WERI-Rb-1 (cell line): ENCODE results near the gene DERA.

Experiments
- DNase-seq: peaks from one replicate; pipeline ENCODE4 v3.0.0-alpha.2; 2020
- H3K27ac ChIP-seq: fragments of 250-450 bp; sonication (Bioruptor Pico); 2 replicates; pipeline ENCODE4 v1.5.1; 2020; ENCODE audit warnings: mild to moderate bottlenecking, moderate library complexity
- H3K27me3 ChIP-seq: fragments of 250-450 bp; sonication (Bioruptor Pico); 2 replicates; pipeline ENCODE4 v1.5.1; 2021; ENCODE audit warnings: mild to moderate bottlenecking, low read depth, moderate library complexity; ENCODE audit not compliant: insufficient read depth, severe bottlenecking
- H3K36me3 ChIP-seq: fragments of 250-450 bp; sonication (Bioruptor Pico); 2 replicates; pipeline ENCODE4 v1.5.1; 2020; ENCODE audit warnings: mild to moderate bottlenecking, moderate library complexity
- H3K4me3 ChIP-seq: 2 replicates; pipeline ENCODE4 v1.5.1; 2011; ENCODE audit warnings: low read depth, mild to moderate bottlenecking, control low read depth, low read length
- H3K9me3 ChIP-seq: fragments of 250-450 bp; sonication (Bioruptor Pico); 2 replicates; pipeline ENCODE4 v1.5.1; 2021; ENCODE audit warnings: mild to moderate bottlenecking, moderate library complexity; ENCODE audit not compliant: severe bottlenecking
- TF ChIP-seq, protein P1 (sequence below): IDR thresholded peaks from 2 replicates; pipeline ENCODE4 v1.5.1; 2011; ENCODE audit warnings: low read depth, mild to moderate bottlenecking, control low read depth, inconsistent platforms, low read length

The DERA gene

DNA sequence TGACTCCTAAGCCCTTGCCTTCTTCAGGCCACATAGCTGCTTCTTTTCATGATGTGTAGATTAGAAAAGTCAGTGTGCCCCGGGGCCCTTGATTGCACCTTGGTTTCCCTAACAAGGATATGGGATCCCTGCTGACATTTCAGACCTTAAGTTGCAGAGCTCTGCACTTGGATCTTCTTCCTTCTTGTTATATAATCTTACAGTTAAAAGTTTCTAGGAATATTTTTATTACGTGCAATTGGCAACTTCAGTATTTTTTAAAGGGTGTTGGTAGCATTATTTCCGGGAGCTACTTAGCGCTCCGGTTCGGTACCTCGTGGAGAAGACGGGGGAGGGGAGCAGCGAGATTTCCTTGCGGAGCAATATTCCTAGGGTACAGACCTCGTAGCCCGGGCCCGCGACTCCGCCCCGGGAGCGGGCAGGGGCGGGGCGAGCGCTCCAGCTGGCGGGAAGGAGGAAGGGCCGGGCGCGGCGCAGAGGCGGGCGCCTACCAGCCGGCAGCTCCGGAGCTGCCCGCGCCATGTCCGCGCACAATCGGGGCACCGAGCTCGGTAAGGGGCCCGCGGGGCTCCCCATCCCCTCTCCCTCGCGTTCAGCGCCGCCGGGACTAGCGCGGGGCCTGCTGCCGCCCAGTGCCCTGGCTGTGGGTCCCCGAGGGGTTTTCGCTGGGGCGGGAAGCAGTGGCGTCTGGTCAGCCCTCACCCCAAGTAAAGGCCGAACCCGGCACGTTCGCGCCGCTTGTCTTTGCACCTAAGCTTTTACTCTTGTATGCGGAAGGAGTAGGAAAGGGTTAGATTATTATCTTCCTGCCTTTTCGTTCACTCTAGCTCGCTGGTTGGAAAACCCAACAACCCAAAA is at the start of gene DERA:
Gene DERA, plus strand, starts transcription at position 469 of the 858 bp plus-strand sequence. Its CDS starts 52 bp downstream, at position 521.
- H3K27ac ChIP-seq = peak within 1 kb of the TSS; percentile 99
- H3K36me3 ChIP-seq = peaks cover 8% of the 10 kb centered on the region
- H3K27me3 ChIP-seq = no peaks in the 10 kb centered on the region
- H3K9me3 ChIP-seq = no peaks in the 10 kb centered on the region
- peak within 1 kb of the TSS; percentile 96 for H3K4me3 ChIP-seq
- TF ChIP-seq, protein P1, sequence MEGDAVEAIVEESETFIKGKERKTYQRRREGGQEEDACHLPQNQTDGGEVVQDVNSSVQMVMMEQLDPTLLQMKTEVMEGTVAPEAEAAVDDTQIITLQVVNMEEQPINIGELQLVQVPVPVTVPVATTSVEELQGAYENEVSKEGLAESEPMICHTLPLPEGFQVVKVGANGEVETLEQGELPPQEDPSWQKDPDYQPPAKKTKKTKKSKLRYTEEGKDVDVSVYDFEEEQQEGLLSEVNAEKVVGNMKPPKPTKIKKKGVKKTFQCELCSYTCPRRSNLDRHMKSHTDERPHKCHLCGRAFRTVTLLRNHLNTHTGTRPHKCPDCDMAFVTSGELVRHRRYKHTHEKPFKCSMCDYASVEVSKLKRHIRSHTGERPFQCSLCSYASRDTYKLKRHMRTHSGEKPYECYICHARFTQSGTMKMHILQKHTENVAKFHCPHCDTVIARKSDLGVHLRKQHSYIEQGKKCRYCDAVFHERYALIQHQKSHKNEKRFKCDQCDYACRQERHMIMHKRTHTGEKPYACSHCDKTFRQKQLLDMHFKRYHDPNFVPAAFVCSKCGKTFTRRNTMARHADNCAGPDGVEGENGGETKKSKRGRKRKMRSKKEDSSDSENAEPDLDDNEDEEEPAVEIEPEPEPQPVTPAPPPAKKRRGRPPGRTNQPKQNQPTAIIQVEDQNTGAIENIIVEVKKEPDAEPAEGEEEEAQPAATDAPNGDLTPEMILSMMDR = no peak
- DNase-seq = peak; percentile 88

DNA sequence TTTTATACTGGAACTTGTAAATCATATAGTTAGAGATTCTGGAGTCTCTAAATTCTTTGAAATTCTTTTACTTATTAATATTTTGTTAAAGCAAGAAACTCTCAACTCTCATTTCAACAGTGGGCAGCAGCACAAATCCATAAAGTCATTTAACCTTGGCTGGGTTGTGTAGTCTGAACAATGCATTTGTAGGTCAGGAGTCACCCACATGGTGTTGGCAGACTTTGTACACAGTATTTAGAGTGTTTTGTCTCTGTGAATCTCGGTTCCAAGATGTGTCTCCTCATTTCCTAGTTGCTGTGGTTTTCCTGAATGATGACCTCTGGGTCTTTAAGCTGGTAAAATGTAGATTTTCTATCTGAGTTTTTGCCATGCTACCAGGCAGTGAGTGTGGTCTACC is 49.7 kb upstream of the DERA start:
- no peaks in the 10 kb centered on the region for H3K36me3 ChIP-seq
- DNase-seq = no peak
- H3K9me3 ChIP-seq = no peaks in the 10 kb centered on the region
- no peaks in the 10 kb centered on the region for H3K27me3 ChIP-seq
- H3K27ac ChIP-seq = no peak overlapping the region
- TF ChIP-seq, protein P1 = no peak
- no peak overlapping the region for H3K4me3 ChIP-seq

DNA sequence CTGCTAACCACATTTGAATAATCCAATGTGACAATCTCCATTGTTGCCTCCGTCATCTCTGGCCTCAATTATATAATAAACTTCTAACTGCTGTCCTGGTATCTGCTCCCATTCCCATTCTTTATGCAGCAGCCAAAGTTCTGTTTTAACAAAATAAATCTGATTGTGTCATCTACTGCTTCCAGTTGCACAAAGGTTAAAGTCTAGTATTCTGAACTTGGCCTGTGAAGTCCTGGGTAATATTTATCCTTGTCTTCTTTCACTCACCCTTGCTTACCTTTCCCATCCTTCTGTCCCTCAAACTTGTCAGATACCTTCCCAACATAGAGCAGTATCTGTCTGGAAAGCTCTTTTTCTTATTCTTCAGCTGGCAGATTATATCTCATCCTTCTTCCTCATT is 48.3 kb upstream of the DERA start:
- no peak for DNase-seq
- TF ChIP-seq, protein P1 = no peak
- H3K27me3 ChIP-seq = no peaks in the 10 kb centered on the region

DNA sequence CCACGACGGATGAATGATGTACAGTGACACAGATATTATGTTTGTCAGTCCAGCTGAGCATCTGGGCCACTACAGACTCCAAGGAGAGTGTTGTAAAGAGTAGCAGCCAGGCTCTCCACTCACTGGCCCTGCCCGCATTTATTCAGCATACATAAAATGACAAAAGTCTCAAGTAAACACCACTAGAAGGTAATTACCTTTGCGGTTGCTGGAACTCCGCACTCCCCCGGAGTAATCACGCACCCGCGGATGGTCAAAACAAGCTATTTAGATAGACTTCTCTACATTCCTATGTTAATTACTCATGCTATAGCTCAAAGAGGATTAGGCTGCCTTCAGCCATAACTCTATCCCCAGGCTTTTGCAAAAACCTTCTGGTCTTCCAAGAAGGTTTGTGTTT is 47.8 kb upstream of the DERA start:
- no peaks in the 10 kb centered on the region for H3K9me3 ChIP-seq
- H3K27ac ChIP-seq = no peak overlapping the region
- no peaks in the 10 kb centered on the region for H3K27me3 ChIP-seq
- no peak overlapping the region for H3K4me3 ChIP-seq
- TF ChIP-seq, protein P1 = no peak
- DNase-seq = no peak
- no peaks in the 10 kb centered on the region for H3K36me3 ChIP-seq

More for the DNA sequence above, 48.3 kb upstream of the DERA start:
- H3K27ac ChIP-seq = no peak overlapping the region
- no peak overlapping the region for H3K4me3 ChIP-seq
- H3K9me3 ChIP-seq = no peaks in the 10 kb centered on the region
- no peaks in the 10 kb centered on the region for H3K36me3 ChIP-seq

DNA sequence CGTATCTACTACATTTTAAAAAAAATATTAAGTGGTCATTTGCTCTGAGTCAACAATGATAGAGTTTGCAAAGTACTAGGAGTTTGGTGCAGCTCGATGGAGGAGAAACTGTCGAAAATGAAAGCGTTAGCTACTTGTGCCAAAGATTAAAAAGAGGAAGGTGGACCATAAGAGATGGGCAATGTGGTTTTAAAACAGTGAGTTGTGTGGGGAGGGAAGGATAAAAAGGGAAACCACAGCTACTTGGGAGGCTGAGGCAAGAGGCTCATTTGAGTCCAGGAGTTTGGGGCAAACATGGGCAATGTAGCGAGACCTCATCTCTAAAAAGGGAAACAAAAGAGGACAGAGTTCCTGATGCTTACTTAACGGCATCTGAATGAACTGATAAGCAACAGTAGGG is 47.1 kb upstream of the DERA start:
- DNase-seq = no peak
- TF ChIP-seq, protein P1 = no peak
- Histone ChIP-seq H3K9me3 (no peaks in the 10 kb centered on the region), H3K27ac (no peak overlapping the region), H3K27me3 (no peaks in the 10 kb centered on the region), H3K4me3 (no peak overlapping the region), H3K36me3 (no peaks in the 10 kb centered on the region)

DNA sequence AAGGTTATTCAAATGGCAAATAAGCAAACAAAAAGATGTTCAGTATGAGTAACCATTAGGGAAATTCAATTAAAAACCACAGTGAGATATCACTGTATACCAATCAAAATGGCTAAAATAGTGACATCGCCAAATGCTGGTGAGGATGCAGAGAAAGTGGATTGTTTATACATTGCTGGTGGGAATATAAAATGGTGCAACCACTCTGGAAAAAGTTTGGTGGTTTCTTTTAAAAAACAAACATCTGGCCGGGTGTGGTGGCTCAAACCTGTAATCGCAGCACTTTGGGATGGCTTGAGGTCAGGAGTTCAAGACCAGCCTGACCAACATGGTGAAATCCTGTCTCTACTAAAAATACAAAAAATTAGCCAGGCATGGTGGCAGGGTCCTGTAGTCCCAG is 42.9 kb upstream of the DERA start:
- TF ChIP-seq, protein P1 = no peak
- no peak for DNase-seq
- H3K27ac ChIP-seq = no peak overlapping the region
- no peaks in the 10 kb centered on the region for H3K9me3 ChIP-seq
- H3K36me3 ChIP-seq = no peaks in the 10 kb centered on the region
- H3K27me3 ChIP-seq = no peaks in the 10 kb centered on the region
- no peak overlapping the region for H3K4me3 ChIP-seq
